Mucosa of descending colon (tissue), 3 donors: Measurements from ENCODE around the gene CCDC85A. TPM values are rescaled to one million over a fixed set of nuclear protein-coding genes. Genes with fewer than 3 reads are reported as not detected.

Experiments used
- ATAC-seq: fragments of 200-7000 bp; cut with Tn5 transposase; one replicate; pipeline ENCODE4 v1.9.1; 2020; ENCODE audit warnings: mild to moderate bottlenecking, moderate library complexity
- DNase-seq, 3 donors: peaks; one replicate each; pipeline ENCODE4 v3.0.0-alpha.2; 2020
- H3K36me3 ChIP-seq: fragments of 200-600 bp; one replicate; pipeline ENCODE4 v1.8.0; 2021; ENCODE audit warnings: low read depth, mild to moderate bottlenecking
- H3K4me1 ChIP-seq: fragments of 200-600 bp; one replicate; pipeline ENCODE4 v1.8.0; 2021; ENCODE audit warnings: low read depth, mild to moderate bottlenecking
- H3K4me3 ChIP-seq: fragments of 200-600 bp; one replicate; pipeline ENCODE4 v1.8.0; 2021; ENCODE audit warnings: mild to moderate bottlenecking
- H3K9me3 ChIP-seq: fragments of 200-600 bp; one replicate; pipeline ENCODE4 v1.8.0; 2021; ENCODE audit warnings: mild to moderate bottlenecking
- intact Hi-C, 2 donors: fragments of 100-400 bp; cut with DNase I in 1 of 2; cut with micrococcal nuclease in 1 of 2; formaldehyde crosslinking; loops; one replicate each; pipeline versions ENCODE4 v1.11.0 to v1.11.1; 2022; cut with DNase I, micrococcal nuclease
- total RNA-seq, 3 donors: library from RNA; stranded (reverse); fragmentation: NEBNext Ultra II Directional in 2 of 3; extraction: Animal tissue kit (Norgen Biotek cat#: 25700) in 2 of 3; gene quantifications; one replicate each; pipeline versions ENCODE4 v1.2.1 to v1.2.4, GENCODE V29; 2021 to 2023
- TF ChIP-seq, protein P1 (sequence below): fragments of 200-600 bp; IDR thresholded peaks from one replicate; pipeline ENCODE4 v1.8.0; 2022; ENCODE audit warnings: antibody characterized with exemption, mild to moderate bottlenecking
- donor health status: DM: no; HTN: no; CAD: no; lungs with moderate emphysema.
- donor health status: DM: no; HTN: no; CAD: no.
- donor health status: DM: no; HTN: yes; CAD: no.

Gene CCDC85A
- total RNA-seq, 3 donors from 2014 or later: 0.41 to 2.7 (median 0.49) TPM

DNA sequence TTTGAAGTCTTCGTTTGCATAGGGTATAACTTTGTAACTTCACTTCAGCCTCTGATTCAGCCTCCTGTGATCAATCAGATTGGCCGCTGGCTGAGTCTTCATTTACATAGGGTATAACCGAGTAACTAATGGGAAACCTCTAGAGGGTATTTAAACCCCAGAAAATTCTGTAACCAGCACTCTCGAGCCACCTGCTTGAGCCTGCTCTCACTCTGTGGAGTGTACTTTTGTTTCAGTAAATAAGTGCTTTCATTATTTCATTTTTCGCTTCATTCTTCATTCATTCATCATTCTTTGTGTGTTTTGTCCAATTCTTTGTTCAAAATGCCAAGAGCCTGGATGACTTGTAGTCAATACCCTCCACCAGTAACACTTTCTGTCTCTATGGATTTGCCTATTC lies 56.4 kb downstream of the CCDC85A start:
- no peak for DNase-seq
- TF ChIP-seq, protein P1, sequence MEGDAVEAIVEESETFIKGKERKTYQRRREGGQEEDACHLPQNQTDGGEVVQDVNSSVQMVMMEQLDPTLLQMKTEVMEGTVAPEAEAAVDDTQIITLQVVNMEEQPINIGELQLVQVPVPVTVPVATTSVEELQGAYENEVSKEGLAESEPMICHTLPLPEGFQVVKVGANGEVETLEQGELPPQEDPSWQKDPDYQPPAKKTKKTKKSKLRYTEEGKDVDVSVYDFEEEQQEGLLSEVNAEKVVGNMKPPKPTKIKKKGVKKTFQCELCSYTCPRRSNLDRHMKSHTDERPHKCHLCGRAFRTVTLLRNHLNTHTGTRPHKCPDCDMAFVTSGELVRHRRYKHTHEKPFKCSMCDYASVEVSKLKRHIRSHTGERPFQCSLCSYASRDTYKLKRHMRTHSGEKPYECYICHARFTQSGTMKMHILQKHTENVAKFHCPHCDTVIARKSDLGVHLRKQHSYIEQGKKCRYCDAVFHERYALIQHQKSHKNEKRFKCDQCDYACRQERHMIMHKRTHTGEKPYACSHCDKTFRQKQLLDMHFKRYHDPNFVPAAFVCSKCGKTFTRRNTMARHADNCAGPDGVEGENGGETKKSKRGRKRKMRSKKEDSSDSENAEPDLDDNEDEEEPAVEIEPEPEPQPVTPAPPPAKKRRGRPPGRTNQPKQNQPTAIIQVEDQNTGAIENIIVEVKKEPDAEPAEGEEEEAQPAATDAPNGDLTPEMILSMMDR: no peak
- H3K4me3 ChIP-seq: no peak overlapping the region
- H3K4me1 ChIP-seq: no peaks in the 10 kb centered on the region
- H3K9me3 ChIP-seq: no peaks in the 10 kb centered on the region
- no peak for ATAC-seq
- no peaks in the 10 kb centered on the region for H3K36me3 ChIP-seq
- intact Hi-C loops: no loop called here

DNA sequence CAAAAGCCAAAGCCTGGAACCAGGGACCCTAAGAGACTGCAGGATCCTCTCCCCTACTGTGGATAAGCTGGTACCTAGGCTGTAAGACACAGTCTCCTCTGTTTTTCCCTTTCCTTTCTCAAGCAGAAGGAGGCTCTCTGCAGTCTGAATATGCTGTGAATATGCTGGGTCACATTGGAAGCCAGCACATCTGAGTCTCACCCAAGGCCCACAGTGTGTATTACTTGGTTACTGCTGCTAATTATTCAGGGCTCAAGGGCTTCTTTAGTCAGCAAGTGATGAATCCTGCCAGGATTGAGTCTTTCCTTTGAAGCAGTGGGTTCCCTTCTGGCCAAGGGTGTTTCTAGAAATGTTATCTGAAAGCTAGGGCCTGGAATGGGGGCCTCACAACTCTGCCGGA lies 60.7 kb downstream of the CCDC85A start:
- TF ChIP-seq, protein P1: no peak
- no peaks in the 10 kb centered on the region for H3K36me3 ChIP-seq
- no peak for ATAC-seq
- H3K9me3 ChIP-seq: no peaks in the 10 kb centered on the region
- no peak for DNase-seq
- intact Hi-C loops: no loop called here
- H3K4me3 ChIP-seq: no peak overlapping the region
- no peaks in the 10 kb centered on the region for H3K4me1 ChIP-seq

DNA sequence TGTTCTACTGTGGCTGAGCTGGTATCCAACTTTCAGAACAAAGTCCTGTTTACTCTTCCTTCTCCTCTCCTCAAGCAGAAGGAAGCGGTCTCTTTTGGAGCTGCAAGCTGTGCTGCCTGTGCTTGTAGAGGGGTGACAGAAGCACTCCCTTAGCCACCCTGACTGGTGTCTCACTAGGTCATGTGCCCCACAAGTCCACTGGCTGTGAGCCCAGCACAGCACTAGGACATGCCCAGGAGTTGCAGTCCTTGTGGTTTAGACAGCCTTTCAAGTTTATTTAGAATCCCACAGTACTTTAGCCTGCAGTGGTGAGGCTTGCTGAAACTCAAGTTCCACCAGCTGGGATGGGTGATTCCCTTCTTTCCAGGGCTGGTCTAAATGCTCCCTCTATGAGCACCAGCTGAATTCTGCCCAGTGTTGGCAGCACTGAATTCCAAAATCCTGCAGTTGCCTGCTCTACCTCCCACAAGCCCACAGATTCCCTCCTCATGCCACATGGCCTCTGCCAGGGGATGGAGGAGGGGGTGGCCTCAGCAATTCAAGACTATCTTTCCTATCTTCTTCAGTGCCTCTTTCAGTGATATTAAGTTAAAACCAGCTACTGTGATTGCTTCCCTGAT lies 61.2 kb downstream of the CCDC85A start:
- Histone ChIP-seq H3K4me3 (no peak overlapping the region), H3K9me3 (no peaks in the 10 kb centered on the region), H3K36me3 (no peaks in the 10 kb centered on the region), H3K4me1 (no peaks in the 10 kb centered on the region)
- no peak for ATAC-seq
- intact Hi-C loops: no loop called here
- DNase-seq: no peak
- TF ChIP-seq, protein P1: no peak

DNA sequence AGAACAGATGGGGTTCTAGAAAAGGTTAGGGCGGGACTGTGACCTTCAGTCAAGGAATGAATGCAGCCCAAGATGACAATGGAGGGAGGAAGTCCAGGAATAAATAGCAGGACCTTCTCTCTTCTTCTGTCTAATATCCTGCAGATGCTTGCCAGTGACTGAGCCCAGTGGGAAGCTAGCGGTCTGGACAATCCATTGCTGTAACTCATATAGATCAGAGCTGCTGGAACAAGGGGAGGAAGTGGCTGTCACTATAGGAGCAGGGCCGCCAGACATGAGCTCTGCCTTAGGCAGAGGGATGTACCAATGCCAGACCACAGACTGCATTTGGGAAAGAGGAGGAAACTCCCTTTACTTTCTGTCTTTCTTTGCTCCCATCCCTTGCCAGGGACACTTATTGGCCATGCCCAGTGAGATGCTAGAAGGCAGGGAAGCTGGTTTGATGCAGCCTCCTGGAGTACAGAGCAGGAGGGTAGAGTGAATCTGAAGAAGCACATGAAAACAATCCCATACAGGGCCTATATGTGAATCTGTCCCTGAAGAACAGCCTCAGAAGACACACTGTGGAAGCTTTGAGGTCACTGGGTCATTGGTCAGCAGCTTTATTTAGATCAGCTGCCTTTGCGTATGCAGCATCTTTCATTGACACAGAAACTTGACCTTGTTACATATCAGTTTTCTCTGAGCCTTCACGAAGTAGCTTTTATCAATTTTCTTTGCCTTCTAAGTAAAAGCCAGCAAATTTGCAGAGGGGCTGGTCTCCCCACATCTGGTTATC lies 65.4 kb downstream of the CCDC85A start:
- no peak for ATAC-seq
- no peaks in the 10 kb centered on the region for H3K4me1 ChIP-seq
- no peak for DNase-seq
- TF ChIP-seq, protein P1: no peak
- intact Hi-C loops: no loop called here
- H3K4me3 ChIP-seq: no peak overlapping the region
- H3K36me3 ChIP-seq: no peaks in the 10 kb centered on the region
- H3K9me3 ChIP-seq: no peaks in the 10 kb centered on the region

DNA sequence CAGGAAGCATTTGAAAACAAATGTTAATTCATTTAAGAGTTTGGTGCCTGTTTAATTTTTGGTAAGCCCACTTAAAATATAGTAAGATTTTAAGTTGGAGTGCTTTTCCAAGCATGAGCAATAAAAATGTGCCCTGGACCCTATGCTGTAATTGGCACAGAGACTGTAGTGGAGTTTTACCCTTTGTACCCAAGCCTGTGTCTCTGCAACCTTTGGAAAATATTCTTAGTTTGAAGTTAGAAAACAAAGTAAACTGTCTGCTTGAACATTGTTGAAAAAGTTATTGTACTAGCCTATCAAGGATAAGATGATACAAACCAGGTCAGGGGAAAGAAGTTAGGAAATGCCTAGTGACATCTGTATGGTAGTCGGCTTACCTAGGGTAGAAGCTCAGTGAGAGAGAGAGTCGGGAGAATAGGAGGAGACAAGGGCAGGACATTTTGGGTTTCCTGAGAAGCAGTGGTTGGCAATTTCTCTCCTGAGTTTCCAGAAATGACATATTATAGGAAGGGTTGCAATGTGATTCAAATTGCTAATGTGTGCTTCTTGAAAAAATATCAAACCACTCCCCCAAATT lies 66.5 kb downstream of the CCDC85A start:
- intact Hi-C loops: no loop called here
- no peak for ATAC-seq
- Histone ChIP-seq H3K4me1 (no peaks in the 10 kb centered on the region), H3K9me3 (no peaks in the 10 kb centered on the region), H3K36me3 (no peaks in the 10 kb centered on the region), H3K4me3 (no peak overlapping the region)
- TF ChIP-seq, protein P1: no peak
- no peak for DNase-seq
